ENCODE results near the gene PPP1R3G. TPM values are rescaled to one million over a fixed set of nuclear protein-coding genes. Genes with fewer than 3 reads are reported as not detected.

Gene PPP1R3G
- total RNA-seq, 1 experiment from 2014 or later, result 0.44 TPM

GRCh38 chr6:5086294-5086890, 1.3 kb downstream of the PPP1R3G start:
- intact Hi-C loops (cut with micrococcal nuclease; ENCODE audit: unreplicated experiment) (no loop called here), in situ Hi-C loops (cut with HindIII; ENCODE audit: low pct_unique_long_range_greater_than_20kb, low sequenced_read_pairs) (no loop called here)
- ATAC-seq, result no peak

GRCh38 chr6:5087389-5087788, 2.2 kb downstream of the PPP1R3G start:
- Histone ChIP-seq H3K4me1 (ENCODE audit: control insufficient read depth, insufficient read depth, low read length) (no peaks in the 10 kb centered on the region), H3K27me3 (ENCODE audit: control insufficient read depth, insufficient read depth, low read length) (no peaks in the 10 kb centered on the region; the same call in none of the 2 replicates), H3K27ac (ENCODE audit: low read length) (no peak overlapping the region), H3K36me3 (ENCODE audit: control insufficient read depth, insufficient read depth, low read length) (no peaks in the 10 kb centered on the region), H3K9me3 (ENCODE audit: control insufficient read depth, insufficient read depth, low read depth, low read length) (no peaks in the 10 kb centered on the region), H3K4me3 (ENCODE audit: low read depth in 2 of 2, low read length in 2 of 2) (no peak overlapping the region)
- DNase-seq (ENCODE audit: low read depth, low spot score) (no peak), ATAC-seq (no peak)
- ChIA-PET POLR2A (no interaction called here), CTCF (no interaction called here)
- no TSS peak for BruUV-seq (replicated peaks)
- intact Hi-C loops (cut with micrococcal nuclease; ENCODE audit: unreplicated experiment), result no loop called here
- TF ChIP-seq CTCF (IDR thresholded peaks at IDR 0.05), result no peak
- TF ChIP-seq TCF7L2 (IDR thresholded peaks at IDR 0.05; ENCODE audit: low read depth, low read length), result no peak
- no peak for TF ChIP-seq REST (IDR thresholded peaks at IDR 0.05; ENCODE audit: insufficient read depth in 1 of 2, low read depth in 2 of 2, low read length in 1 of 2)
- TF ChIP-seq POLR2AphosphoS5 (IDR thresholded peaks at IDR 0.05; ENCODE audit: low read depth, low read length), result no peak
- TF ChIP-seq SIN3A (IDR thresholded peaks at IDR 0.05; ENCODE audit: borderline replicate concordance, insufficient read depth, low read depth, low read length), result no peak
- in situ Hi-C loops (cut with HindIII; ENCODE audit: low pct_unique_long_range_greater_than_20kb, low sequenced_read_pairs), result no loop called here

More at GRCh38 chr6:5086294-5086890, 1.3 kb downstream of the PPP1R3G start:
- H3K4me3 ChIP-seq (ENCODE audit: low read depth in 2 of 2, low read length in 2 of 2), result no peak overlapping the region
- ChIA-PET CTCF (no interaction called here), POLR2A (no interaction called here)
- no peaks in the 10 kb centered on the region for H3K36me3 ChIP-seq (ENCODE audit: control insufficient read depth, insufficient read depth, low read length)
- TF ChIP-seq TCF7L2 (IDR thresholded peaks at IDR 0.05; ENCODE audit: low read depth, low read length), result no peak
- TF ChIP-seq SIN3A (IDR thresholded peaks at IDR 0.05; ENCODE audit: borderline replicate concordance, insufficient read depth, low read depth, low read length), result no peak
- no peak for TF ChIP-seq POLR2AphosphoS5 (IDR thresholded peaks at IDR 0.05; ENCODE audit: low read depth, low read length)
- TF ChIP-seq REST (IDR thresholded peaks at IDR 0.05; ENCODE audit: insufficient read depth in 1 of 2, low read depth in 2 of 2, low read length in 1 of 2), result no peak
- no peak for TF ChIP-seq CTCF (IDR thresholded peaks at IDR 0.05)
- H3K4me1 ChIP-seq (ENCODE audit: control insufficient read depth, insufficient read depth, low read length), result no peaks in the 10 kb centered on the region
- DNase-seq (ENCODE audit: low read depth, low spot score), result no peak
- H3K27ac ChIP-seq (ENCODE audit: low read length), result no peak overlapping the region
- no peaks in the 10 kb centered on the region for H3K9me3 ChIP-seq (ENCODE audit: control insufficient read depth, insufficient read depth, low read depth, low read length)
- BruUV-seq (replicated peaks), result no TSS peak
- H3K27me3 ChIP-seq (ENCODE audit: control insufficient read depth, insufficient read depth, low read length), result no peaks in the 10 kb centered on the region; the same call in none of the 2 replicates
